HG02852 (cell line): Measurements from ENCODE around the gene SOHLH1.

Experiments used
- ATAC-seq: cut with Tn5 transposase; IDR thresholded peaks from one replicate; pipeline ENCODE4 v1.9.1; 2021; ENCODE audit warnings: mild to moderate bottlenecking, moderate library complexity; ENCODE audit not compliant: unreplicated experiment

Gene SOHLH1

DNA sequence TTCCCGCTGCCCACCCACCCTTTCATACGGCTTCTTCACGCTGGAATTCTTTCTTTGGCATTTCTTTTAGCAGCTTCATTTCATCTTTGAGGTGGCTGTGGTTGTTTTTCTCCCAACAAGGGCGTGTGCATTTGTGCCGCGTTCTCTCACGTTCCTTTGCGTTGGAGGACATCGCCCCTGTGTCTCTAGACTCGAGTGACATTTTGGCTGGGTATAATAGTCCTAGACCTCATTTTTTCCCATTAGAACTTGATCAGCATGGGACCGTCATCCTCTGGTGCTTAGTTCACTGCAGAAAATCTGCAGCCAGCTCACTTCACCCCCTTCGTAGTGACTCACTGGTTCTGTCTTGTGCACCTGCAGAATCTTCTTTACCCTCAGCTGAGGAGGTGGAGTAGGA, 32.2 kb upstream of the SOHLH1 start:
- no peak for ATAC-seq

DNA sequence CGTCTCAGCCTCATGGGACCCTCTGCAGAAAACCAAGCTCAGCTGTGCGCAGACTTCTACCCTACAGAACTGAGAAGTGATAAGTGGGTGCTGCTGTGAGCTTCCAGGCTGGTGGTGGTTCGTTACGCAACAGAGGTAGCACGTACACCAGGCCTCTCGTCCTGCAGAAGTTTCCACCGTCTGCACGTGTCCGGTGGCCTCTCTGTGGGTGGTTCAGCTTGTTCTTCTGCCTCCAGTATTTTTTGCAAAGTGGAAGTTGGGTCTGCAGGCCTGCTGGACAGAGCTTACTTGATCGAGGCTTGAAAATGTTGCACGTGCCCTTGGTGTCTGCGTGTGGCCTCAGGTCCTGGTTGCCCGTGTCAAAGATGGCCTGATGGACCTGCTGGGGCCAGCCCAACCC, 30.2 kb upstream of the SOHLH1 start:
- ATAC-seq: no peak

DNA sequence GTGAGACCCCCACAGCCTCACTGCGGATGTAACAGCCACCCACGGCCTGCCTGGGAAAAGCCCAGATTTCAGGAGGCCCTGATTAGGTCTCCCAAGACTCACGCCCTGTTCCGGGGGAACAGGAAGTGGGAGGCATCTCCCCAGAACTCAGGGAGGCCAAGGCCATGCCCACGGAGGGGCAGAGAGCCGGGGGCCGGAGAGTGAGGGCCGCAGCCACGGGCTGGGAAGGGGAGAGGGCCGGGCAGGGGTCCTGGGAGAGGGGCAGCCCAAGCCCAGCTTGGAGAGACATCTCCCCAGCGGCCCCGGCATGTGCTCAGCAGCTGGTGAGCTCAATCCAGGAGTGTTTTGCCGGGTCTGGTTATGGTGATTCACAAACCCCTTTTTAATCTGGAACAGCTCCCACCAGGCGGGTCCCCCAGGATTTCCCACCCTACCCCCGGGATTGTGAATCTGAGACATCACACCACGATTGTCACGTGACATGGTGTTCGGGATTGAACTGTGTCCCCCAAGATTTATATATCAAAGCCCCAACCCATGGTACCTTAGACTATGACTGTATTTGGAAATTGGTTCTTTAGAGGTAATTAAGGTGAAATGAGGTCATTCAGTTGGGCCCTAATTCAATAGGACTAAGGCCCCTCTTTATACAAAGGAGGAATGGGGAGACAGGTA, 29.3 kb upstream of the SOHLH1 start:
- ATAC-seq: no peak

- ATAC-seq: no peak
Measured at GRCh38 chr9:135727257-135727875, 28.1 kb upstream of the SOHLH1 start.

DNA sequence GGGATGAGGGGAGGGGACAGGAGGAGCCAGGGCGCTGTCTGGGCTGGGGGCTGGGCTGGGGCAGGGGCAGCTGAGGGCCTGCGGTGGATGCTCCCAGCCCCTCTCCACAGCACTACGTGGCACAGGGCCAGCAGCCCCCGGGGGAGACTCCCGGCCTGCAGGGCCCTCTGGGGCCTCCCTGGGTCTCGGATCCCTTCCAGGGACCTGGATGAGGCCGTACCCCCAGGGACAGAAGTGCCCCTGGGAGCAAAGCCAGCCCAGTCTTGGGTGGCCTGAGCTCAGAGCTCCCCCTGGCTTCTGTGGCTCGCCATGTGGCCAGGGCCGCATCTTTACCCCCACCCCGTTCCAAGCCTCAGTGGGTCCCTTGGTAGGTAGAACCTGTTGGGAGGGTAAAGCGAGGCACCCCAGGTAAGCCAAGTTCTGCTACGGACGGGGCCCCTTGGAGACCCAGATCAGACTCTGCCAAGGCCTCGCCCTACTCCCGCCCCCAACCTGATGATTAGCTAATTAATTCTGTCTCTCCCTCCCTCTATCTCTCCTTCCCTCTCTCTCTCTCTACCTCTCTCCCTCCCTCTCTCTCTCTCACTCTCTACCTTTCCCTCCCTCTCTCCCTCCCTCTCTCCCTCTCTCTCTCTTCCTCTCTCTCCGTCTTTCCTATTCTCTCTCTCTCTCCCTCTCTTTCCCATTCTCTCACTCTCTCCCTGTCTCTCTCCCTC, 27.0 kb upstream of the SOHLH1 start:
- ATAC-seq: no peak

- ATAC-seq: no peak
Measured at GRCh38 chr9:135724186-135724787, 25.0 kb upstream of the SOHLH1 start.

DNA sequence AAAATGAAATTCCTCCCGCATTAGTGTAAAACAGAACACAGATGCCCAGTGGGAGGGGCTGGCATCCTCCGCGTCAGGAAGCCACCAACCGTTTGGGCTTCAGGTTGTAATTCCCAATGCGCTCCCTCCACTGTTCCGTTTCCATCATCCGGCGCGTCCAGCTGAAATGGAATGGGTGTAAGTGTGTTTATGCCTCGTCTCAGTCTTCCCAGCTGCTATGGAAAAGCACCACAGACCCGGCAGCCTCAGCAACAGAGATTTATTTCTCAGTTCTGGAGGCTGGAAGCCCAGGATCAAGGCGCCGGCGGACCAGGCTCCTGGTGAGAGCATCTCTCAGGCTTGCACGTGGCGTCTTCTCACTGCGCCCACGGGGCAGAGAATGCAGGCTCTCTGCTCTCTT, 23.1 kb upstream of the SOHLH1 start:
- ATAC-seq: no peak

- no peak for ATAC-seq
Measured at GRCh38 chr9:135719472-135719871, 20.2 kb upstream of the SOHLH1 start.

- no peak for ATAC-seq
Measured at GRCh38 chr9:135718616-135719015, 19.3 kb upstream of the SOHLH1 start.

DNA sequence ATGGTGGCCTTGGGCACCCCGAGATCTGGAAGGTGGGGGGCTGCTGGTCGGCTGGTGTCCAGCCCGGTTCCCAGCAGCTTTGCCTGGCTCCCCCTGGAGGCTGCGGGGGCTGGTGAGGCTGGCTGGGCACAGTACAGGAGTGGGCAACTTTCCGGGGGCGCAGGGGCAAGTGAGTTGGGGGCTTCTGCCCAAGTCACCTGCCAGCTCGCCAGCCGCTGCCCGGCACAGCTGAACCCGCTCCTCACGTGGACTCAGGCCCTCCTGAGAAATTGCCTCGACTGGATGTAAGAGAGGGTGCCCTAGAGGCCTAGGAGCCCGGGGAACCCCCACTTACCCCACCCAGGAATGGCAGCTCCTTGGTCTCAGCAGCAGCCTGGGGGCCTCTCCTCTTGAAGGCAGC, 18.1 kb upstream of the SOHLH1 start:
- ATAC-seq: no peak

DNA sequence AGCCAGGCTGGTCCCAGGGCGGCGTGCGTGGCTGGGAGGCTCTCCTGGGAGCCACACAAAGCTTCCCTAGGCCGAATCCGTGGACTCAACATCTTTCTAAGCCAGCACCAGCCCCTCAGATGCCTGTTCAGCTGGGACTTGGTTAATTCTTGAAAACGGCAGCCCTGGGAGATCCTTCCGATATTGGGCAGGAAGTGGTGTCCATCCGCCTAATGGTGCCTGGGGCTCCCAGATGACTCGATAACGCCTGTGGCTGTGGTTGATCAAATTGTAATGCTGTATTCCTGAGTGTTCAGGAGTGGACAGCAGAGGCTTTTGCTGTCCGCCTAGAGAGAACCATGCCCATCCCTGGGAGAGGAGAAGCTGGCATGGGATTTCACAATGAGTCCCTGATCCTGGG, 16.8 kb upstream of the SOHLH1 start:
- no peak for ATAC-seq

GRCh38 chr9:135715056-135715595, 15.8 kb upstream of the SOHLH1 start:
- no peak for ATAC-seq

- no peak for ATAC-seq
Measured at GRCh38 chr9:135714242-135715055, 15.2 kb upstream of the SOHLH1 start.

DNA sequence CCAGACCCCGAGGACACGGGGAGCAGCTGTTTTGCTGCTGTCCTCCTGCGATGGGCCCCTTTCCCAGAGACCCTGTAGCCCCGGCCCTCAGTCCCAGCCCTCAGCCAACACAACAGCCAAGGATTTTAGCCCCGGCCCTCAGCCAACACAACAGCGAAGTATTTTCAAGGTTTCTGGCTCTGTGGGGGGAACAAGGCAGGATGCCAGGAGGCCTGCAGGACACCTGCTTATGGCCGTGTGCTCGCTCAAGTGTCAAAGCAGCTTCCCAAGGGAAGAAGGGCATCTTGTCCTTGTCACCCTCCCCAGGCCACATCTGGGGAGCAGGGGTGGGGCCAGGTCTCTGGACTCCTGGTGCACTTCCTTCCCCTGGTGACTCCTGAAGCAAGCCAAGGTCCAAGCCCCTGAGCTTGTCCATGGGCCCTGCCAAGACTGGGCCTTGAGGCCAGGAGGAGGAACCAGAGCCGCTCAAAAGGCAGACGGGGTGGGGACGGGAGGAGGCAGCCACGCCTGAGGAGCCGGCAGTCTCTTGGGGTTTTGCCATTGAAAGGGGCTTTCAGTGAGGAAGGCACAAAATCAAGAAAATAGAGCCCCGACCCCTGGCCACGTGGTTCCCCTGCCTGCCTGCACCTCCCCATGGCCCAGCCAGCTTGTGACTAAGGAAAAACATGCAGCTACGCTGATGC, 13.5 kb upstream of the SOHLH1 start:
- ATAC-seq: no peak

DNA sequence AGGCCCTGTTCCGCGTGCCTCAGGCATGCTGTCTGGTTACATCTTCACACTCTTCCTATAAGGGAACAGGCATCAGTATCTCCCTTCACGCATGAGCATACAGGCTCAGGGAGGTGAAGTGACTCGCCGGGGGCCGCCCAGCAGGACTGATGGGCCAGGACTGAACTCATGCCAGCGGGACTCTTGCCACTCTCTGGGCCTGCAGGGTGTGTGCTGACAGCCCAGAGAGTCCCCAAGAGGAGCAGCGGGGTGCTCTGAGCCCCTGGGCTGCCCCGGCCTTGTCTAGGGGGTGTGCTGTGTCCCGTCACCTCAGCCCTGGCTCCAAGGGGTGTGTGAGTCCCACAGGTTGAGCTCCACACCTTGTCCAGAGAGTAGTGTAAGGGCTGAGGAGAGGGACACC, 12.6 kb upstream of the SOHLH1 start:
- no peak for ATAC-seq

GRCh38 chr9:135711391-135711790, 12.1 kb upstream of the SOHLH1 start:
- no peak for ATAC-seq

GRCh38 chr9:135708164-135708563, 8.9 kb upstream of the SOHLH1 start:
- ATAC-seq: no peak

DNA sequence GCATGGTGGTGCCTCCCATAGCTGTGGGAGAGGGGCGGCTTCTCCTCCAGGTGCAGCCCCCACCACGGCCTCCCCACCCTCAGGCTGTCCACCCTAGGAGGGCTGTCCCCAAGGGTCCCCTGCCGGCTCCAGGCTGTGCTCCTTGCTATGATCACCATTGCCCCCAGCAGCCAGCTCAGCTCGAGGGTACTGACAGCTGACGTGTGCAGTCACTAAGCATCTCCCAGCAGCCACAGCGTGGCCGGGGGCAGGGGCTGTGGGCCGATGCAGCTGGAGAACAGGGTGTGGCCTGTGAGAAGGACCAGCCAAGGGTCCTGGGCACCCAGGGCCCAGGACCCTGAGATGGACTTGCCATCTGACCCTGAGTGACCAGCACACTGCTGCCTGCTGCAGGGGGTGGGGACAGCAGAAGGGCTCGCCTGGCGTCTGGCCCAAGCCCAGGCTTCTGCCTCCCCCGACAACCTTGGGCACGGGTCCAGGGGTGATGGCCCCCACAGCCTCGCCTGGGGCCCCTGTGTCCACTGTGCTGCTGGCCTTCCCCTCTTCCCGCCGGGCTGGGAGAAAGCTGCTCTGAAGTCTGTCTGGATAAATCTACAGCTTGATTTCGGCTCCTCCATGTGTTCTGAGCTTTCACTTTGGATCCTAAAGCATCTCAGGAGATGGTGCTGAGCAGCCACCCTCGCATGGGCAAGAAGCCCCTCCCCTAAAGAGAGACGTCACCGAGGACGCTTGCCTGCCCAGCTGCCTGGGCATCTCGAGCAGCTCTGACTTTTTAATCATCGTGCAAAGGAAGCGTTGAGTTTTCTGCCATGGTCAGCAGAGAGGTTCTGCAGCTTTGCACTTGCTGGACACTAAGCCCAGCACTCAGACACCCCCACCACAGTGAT, 8.2 kb upstream of the SOHLH1 start:
- ATAC-seq: no peak

DNA sequence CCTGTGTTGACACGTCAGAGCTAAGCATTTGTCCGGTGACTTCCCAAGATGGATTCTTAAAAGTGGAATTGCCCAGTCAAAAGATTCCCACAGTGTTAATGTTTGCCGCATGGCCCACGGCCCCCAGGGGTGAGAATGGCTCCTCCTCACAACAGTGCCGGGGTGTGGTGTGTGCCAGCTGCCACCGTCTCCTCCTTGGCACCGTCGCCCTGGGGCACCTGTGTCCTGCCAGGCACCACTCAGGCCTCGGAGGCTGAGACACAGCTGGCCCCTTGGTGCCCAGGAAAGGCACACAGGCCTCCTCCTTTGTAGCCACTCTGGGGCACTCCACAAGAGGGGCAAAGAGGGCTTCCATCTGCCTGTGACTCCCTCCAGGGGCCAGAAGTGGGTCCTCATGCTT, 7.0 kb upstream of the SOHLH1 start:
- no peak for ATAC-seq
